Middle frontal gyrus (tissue), 1 donor: ENCODE measurements around the gene STING1.

Experiments used
- DNase-seq: peaks from one replicate; pipeline ENCODE4 v3.0.0-alpha.2; 2015; ENCODE audit warnings: low spot score; ENCODE audit errors: extremely low spot score

The STING1 gene

GRCh38 chr5:139468421-139468931 lies 14.1 kb downstream of the STING1 start:
- DNase-seq, result no peak

GRCh38 chr5:139462586-139463276 lies 19.8 kb downstream of the STING1 start, which contains the start of gene ECSCR:
ECSCR (minus strand) TSS chr5:139462743; CDS start chr5:139462670, 73 bp downstream.
- DNase-seq, result no peak

- no peak for DNase-seq
Measured at GRCh38 chr5:139461698-139462097, 20.9 kb downstream of the STING1 start.

GRCh38 chr5:139461176-139461575 lies 21.4 kb downstream of the STING1 start:
- no peak for DNase-seq

GRCh38 chr5:139460455-139460854 lies 22.1 kb downstream of the STING1 start:
- DNase-seq, result no peak

GRCh38 chr5:139459451-139459934 lies 23.1 kb downstream of the STING1 start:
- no peak for DNase-seq

GRCh38 chr5:139458580-139459407 lies 23.8 kb downstream of the STING1 start:
- DNase-seq, result no peak

GRCh38 chr5:139457653-139458306 lies 24.8 kb downstream of the STING1 start:
- DNase-seq, result no peak

GRCh38 chr5:139457241-139457640 lies 25.3 kb downstream of the STING1 start:
- no peak for DNase-seq

GRCh38 chr5:139456776-139457175 lies 25.8 kb downstream of the STING1 start:
- no peak for DNase-seq

GRCh38 chr5:139454568-139455290 lies 27.8 kb downstream of the STING1 start:
- no peak for DNase-seq

GRCh38 chr5:139453683-139454567 lies 28.6 kb downstream of the STING1 start:
- no peak for DNase-seq

GRCh38 chr5:139451878-139452660 lies 30.5 kb downstream of the STING1 start:
- no peak for DNase-seq

GRCh38 chr5:139451176-139451575 lies 31.4 kb downstream of the STING1 start:
- DNase-seq, result no peak

- DNase-seq, result no peak
Measured at GRCh38 chr5:139446956-139447779, 35.4 kb downstream of the STING1 start.

- no peak for DNase-seq
Measured at GRCh38 chr5:139445325-139446170, 37.0 kb downstream of the STING1 start.

- DNase-seq, result no peak
Measured at GRCh38 chr5:139443831-139444453, 38.6 kb downstream of the STING1 start.
